ENCODE results near the gene SENP5.

GRCh38 chr3:196938124-196938523 lies 70.4 kb downstream of the SENP5 start:
- no peak for TF ChIP-seq CTCF (IDR thresholded peaks at IDR 0.05)
- no peak for TF ChIP-seq POLR2A (IDR thresholded peaks at IDR 0.05)
